Neuronal stem cell (in vitro differentiated cells): ENCODE results near the gene AKR1C2.

Experiments used
- DNase-seq: peaks from one replicate; pipeline ENCODE4 v3.0.0-alpha.2; 2013; ENCODE audit warnings: low spot score
- H2AFZ ChIP-seq: one replicate; pipeline ENCODE4 v1.6.1; 2013; ENCODE audit warnings: mild to moderate bottlenecking, low read length, inconsistent platforms
- H2AK5ac ChIP-seq: 2 replicates; pipeline ENCODE4 v1.6.1; 2013; ENCODE audit warnings: low read depth, mild to moderate bottlenecking, inconsistent platforms, low read length, moderate library complexity, mixed read lengths
- H2BK120ac ChIP-seq: 2 replicates; pipeline ENCODE4 v1.6.1; 2013; ENCODE audit warnings: low read depth, mild to moderate bottlenecking, inconsistent platforms, low read length, moderate library complexity, mixed read lengths
- H2BK12ac ChIP-seq: one replicate; pipeline ENCODE4 v1.6.1; 2013; ENCODE audit warnings: low read length, inconsistent platforms
- H2BK15ac ChIP-seq: 2 replicates; pipeline ENCODE4 v1.6.1; 2013; ENCODE audit warnings: mild to moderate bottlenecking, low read length, inconsistent platforms, mixed read lengths
- H2BK5ac ChIP-seq: one replicate; pipeline ENCODE4 v1.6.1; 2013; ENCODE audit warnings: inconsistent platforms, mild to moderate bottlenecking, low read length, moderate library complexity
- H3K14ac ChIP-seq: one replicate; pipeline ENCODE4 v1.6.1; 2013; ENCODE audit warnings: low read length, inconsistent platforms
- H3K18ac ChIP-seq: 2 replicates; pipeline ENCODE4 v1.6.1; 2013; ENCODE audit warnings: low read length, inconsistent platforms
- H3K23ac ChIP-seq: 2 replicates; pipeline ENCODE4 v1.6.1; 2013; ENCODE audit warnings: low read depth, mild to moderate bottlenecking, mixed read lengths, low read length, inconsistent platforms; ENCODE audit not compliant: poor library complexity
- H3K27ac ChIP-seq: replicated peaks from 3 replicates; pipeline ENCODE4 v1.5.1; 2013; ENCODE audit warnings: low read length, inconsistent platforms
- H3K27me3 ChIP-seq, 3 experiments: 2 replicates each; pipeline ENCODE4 v1.6.1; 2013; ENCODE audit warnings: low read length in 3 of 3, mild to moderate bottlenecking in 2 of 3, inconsistent platforms in 1 of 3, low read depth in 1 of 3, mixed read lengths in 1 of 3, moderate library complexity in 1 of 3; ENCODE audit not compliant: control insufficient read depth in 3 of 3, insufficient read depth in 3 of 3
- H3K36me3 ChIP-seq, 2 donors: replicated peaks in 1 of 2; 2 replicates each; pipeline ENCODE4 v1.6.1; 2013; ENCODE audit warnings: low read length in 2 of 2; ENCODE audit not compliant: control insufficient read depth in 2 of 2, insufficient read depth in 2 of 2
- H3K4ac ChIP-seq: 2 replicates; pipeline ENCODE4 v1.6.1; 2013; ENCODE audit warnings: inconsistent platforms, mild to moderate bottlenecking, low read length, moderate library complexity
- H3K4me1 ChIP-seq, 2 donors: 1 replicate in 1 of 2; 2 replicates in 1 of 2; pipeline ENCODE4 v1.6.1; 2013; ENCODE audit warnings: low read length in 2 of 2, low read depth in 1 of 2; ENCODE audit not compliant: control insufficient read depth in 2 of 2, insufficient read depth in 1 of 2
- H3K4me2 ChIP-seq: one replicate; pipeline ENCODE4 v1.6.1; 2013; ENCODE audit warnings: mild to moderate bottlenecking, low read length, inconsistent platforms; ENCODE audit not compliant: insufficient read depth, poor library complexity, severe bottlenecking
- H3K4me3 ChIP-seq, 2 donors: 2 replicates each; pipeline ENCODE4 v1.5.1; 2013; ENCODE audit warnings: low read length in 2 of 2, mild to moderate bottlenecking in 2 of 2, inconsistent platforms in 1 of 2, moderate library complexity in 1 of 2
- H3K79me1 ChIP-seq: one replicate; pipeline ENCODE4 v1.6.1; 2013; ENCODE audit warnings: low read depth, mild to moderate bottlenecking, inconsistent platforms, low read length, moderate library complexity
- H3K9ac ChIP-seq: one replicate; pipeline ENCODE4 v1.6.1; 2013; ENCODE audit warnings: mild to moderate bottlenecking, low read depth, low read length, inconsistent platforms; ENCODE audit not compliant: poor library complexity
- H3K9me3 ChIP-seq, 2 donors: replicated peaks in 1 of 2; 2 replicates each; pipeline versions ENCODE3 to v1.6.1; 2013; ENCODE audit warnings: low read length in 2 of 2, mild to moderate bottlenecking in 2 of 2, inconsistent platforms in 1 of 2, low read depth in 1 of 2, mixed read lengths in 1 of 2, moderate library complexity in 1 of 2; ENCODE audit not compliant: control insufficient read depth in 2 of 2, insufficient read depth in 1 of 2
- H4K8ac ChIP-seq: one replicate; pipeline ENCODE4 v1.6.1; 2013; ENCODE audit warnings: low read depth, mild to moderate bottlenecking, inconsistent platforms, low read length, moderate library complexity
- H4K91ac ChIP-seq: one replicate; pipeline ENCODE4 v1.6.1; 2013; ENCODE audit warnings: low read length, low read depth, mild to moderate bottlenecking, inconsistent platforms; ENCODE audit not compliant: poor library complexity
- WGBS, 2 donors: extraction: QIAGEN DNeasy Blood & Tissue Kit; methylation state at CpG; one replicate each; pipeline ENCODE4 v1.1.7; 2013; ENCODE audit warnings: missing lambda C conversion rate in 2 of 2, mixed read lengths in 1 of 2; ENCODE audit not compliant: insufficient read length in 2 of 2, insufficient replicate concordance in 1 of 2; ENCODE audit errors: extremely low coverage in 2 of 2; 5-methylcytosine and 5-hydroxymethylcytosine counted together

The AKR1C2 gene

DNA sequence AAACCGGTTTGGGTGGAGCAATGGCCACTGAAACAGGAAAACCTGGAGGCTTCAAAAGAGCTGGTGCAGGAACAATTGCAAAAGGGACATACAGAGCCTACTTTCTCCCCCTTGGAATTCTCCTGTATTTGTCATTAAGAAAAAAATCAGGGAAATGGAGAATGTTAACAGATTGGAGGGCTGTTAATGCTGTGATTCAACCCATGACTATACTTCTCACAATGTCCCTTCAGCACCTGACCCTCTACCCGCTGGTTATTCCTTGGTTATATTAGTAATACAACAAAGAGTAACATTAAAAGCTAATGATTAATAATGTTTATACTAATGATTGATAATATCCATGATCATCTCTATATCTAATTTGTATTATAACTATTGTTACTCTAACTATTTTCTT, 34.4 kb upstream of the AKR1C2 start:
- H3K4me2 ChIP-seq = no peak overlapping the region
- no peak overlapping the region for H2BK5ac ChIP-seq
- H3K4me1 ChIP-seq = no peaks in the 10 kb centered on the region
- H2BK120ac ChIP-seq = no peak overlapping the region
- no peak overlapping the region for H4K91ac ChIP-seq
- H3K18ac ChIP-seq = no peak overlapping the region
- no peak overlapping the region for H3K9ac ChIP-seq
- H3K23ac ChIP-seq = no peak overlapping the region
- H2BK15ac ChIP-seq = no peak overlapping the region
- no peak for DNase-seq
- H3K36me3 ChIP-seq = no peaks in the 10 kb centered on the region
- no peak overlapping the region for H4K8ac ChIP-seq
- no peak overlapping the region for H3K14ac ChIP-seq
- no peak overlapping the region for H2BK12ac ChIP-seq
- H3K9me3 ChIP-seq = peaks cover 0 to 7% of the 10 kb centered on the region in 2 donors
- WGBS, 2 donors = no CpG with 5 or more reads among the region's 2 CpGs
- H3K27ac ChIP-seq = no peak overlapping the region
- H3K27me3 ChIP-seq = no peaks in the 10 kb centered on the region
- H2AK5ac ChIP-seq = no peak overlapping the region
- no peak overlapping the region for H3K4ac ChIP-seq
- no peak overlapping the region for H2AFZ ChIP-seq
- no peak overlapping the region for H3K4me3 ChIP-seq
- H3K79me1 ChIP-seq = no peaks in the 10 kb centered on the region

- no peaks in the 10 kb centered on the region for H3K79me1 ChIP-seq
- no peak overlapping the region for H3K4me2 ChIP-seq
- no peak overlapping the region for H3K4ac ChIP-seq
- H4K8ac ChIP-seq = no peak overlapping the region
- no peak overlapping the region for H3K18ac ChIP-seq
- no peak overlapping the region for H2BK5ac ChIP-seq
- no peak overlapping the region for H2BK12ac ChIP-seq
- WGBS, 2 donors = no CpG with 5 or more reads among the region's 2 CpGs
- no peak overlapping the region for H3K14ac ChIP-seq
- H3K27ac ChIP-seq = no peak overlapping the region
- H2BK15ac ChIP-seq = no peak overlapping the region
- no peak overlapping the region for H3K9ac ChIP-seq
- DNase-seq = no peak
- no peak overlapping the region for H2AFZ ChIP-seq
- H3K4me1 ChIP-seq = no peaks in the 10 kb centered on the region
- H3K9me3 ChIP-seq = peaks cover 0 to 7% of the 10 kb centered on the region in 2 donors
- no peak overlapping the region for H3K4me3 ChIP-seq
- no peaks in the 10 kb centered on the region for H3K36me3 ChIP-seq
- H3K27me3 ChIP-seq = no peaks in the 10 kb centered on the region
- no peak overlapping the region for H3K23ac ChIP-seq
- no peak overlapping the region for H2BK120ac ChIP-seq
- no peak overlapping the region for H2AK5ac ChIP-seq
- H4K91ac ChIP-seq = no peak overlapping the region
Measured at GRCh38 chr10:5036511-5036910, 32.9 kb upstream of the AKR1C2 start.

- no peaks in the 10 kb centered on the region for H3K4me1 ChIP-seq
- no peak overlapping the region for H2BK5ac ChIP-seq
- no peak overlapping the region for H3K4ac ChIP-seq
- H3K4me2 ChIP-seq = no peak overlapping the region
- no peak overlapping the region for H4K8ac ChIP-seq
- no peak overlapping the region for H2AK5ac ChIP-seq
- peaks cover 0 to 5% of the 10 kb centered on the region in 2 donors for H3K9me3 ChIP-seq
- no peaks in the 10 kb centered on the region for H3K36me3 ChIP-seq
- no peak overlapping the region for H2BK15ac ChIP-seq
- H3K18ac ChIP-seq = peak overlapping the region; percentile 6
- H3K9ac ChIP-seq = no peak overlapping the region
- WGBS, 2 donors = no CpG with 5 or more reads among the region's 10 CpGs
- H3K27ac ChIP-seq = no peak overlapping the region
- H4K91ac ChIP-seq = no peak overlapping the region
- no peak overlapping the region for H3K4me3 ChIP-seq
- no peak overlapping the region for H3K23ac ChIP-seq
- H3K14ac ChIP-seq = no peak overlapping the region
- H2AFZ ChIP-seq = no peak overlapping the region
- H2BK12ac ChIP-seq = no peak overlapping the region
- H3K27me3 ChIP-seq = no peaks in the 10 kb centered on the region
- H2BK120ac ChIP-seq = no peak overlapping the region
- DNase-seq = no peak
- no peaks in the 10 kb centered on the region for H3K79me1 ChIP-seq
Measured at GRCh38 chr10:5035356-5035755, 31.7 kb upstream of the AKR1C2 start.

GRCh38 chr10:5034588-5034987, 30.9 kb upstream of the AKR1C2 start:
- Histone ChIP-seq H3K9me3 (peaks cover 0 to 7% of the 10 kb centered on the region in 2 donors), H3K23ac (no peak overlapping the region), H4K91ac (no peak overlapping the region), H3K18ac (no peak overlapping the region), H2BK12ac (no peak overlapping the region), H4K8ac (no peak overlapping the region), H2AK5ac (no peak overlapping the region), H3K36me3 (no peaks in the 10 kb centered on the region), H3K14ac (no peak overlapping the region), H3K9ac (no peak overlapping the region), H2BK120ac (no peak overlapping the region), H2AFZ (no peak overlapping the region), H3K4me3 (no peak overlapping the region), H3K4ac (no peak overlapping the region), H3K79me1 (no peaks in the 10 kb centered on the region), H2BK5ac (no peak overlapping the region), H3K27me3 (no peaks in the 10 kb centered on the region), H3K4me2 (no peak overlapping the region), H3K4me1 (no peaks in the 10 kb centered on the region), H3K27ac (no peak overlapping the region), H2BK15ac (no peak overlapping the region)
- no peak for DNase-seq
